GM10847 (cell line): ENCODE data around the gene PDIA4.

ENCODE experiments used
- POLR2A ChIP-seq: IDR thresholded peaks from 2 replicates; pipeline ENCODE4 v1.6.1; 2011; ENCODE audit not compliant: insufficient read length; ENCODE audit errors: extremely low read depth

The PDIA4 gene

DNA sequence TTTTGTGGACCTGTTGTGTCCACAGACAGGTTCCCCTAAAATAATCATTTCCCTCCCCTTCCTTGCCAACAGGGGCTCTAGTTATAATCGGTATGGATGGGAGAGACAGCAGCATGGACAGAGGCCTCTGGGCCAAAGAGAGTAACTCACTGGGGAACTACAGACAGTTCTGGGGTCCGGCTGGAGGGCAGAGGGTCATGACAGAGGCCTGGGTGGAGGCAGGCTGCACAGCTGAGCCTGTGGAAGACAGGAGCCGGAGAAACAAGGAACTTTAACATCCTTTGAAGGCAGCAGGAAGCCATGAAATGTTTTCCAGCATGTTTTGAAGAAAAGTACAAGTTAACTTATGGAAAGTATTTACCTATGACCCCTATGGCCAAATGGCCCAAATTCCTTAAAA, 68.6 kb downstream of the PDIA4 start:
- TF ChIP-seq POLR2A, result no peak

DNA sequence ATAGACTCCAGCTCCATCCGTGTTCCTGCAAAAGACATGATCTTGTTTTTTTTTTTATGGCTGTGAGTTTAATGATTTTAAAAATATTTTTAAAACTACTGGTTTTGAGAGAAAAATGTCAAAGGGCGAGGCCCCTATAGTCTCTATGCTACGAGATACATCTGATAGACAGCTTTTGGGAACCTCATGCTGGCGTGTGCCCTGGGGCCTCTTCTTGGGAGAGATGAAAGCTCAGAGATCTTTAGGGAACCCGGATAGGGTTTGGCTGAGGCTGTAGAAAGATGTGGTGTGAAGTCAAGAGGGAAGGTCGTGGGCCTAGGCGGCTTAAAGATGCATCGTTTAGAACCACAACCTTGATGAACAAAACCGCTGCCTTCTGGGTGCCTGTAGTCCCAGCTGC, 70.2 kb downstream of the PDIA4 start:
- TF ChIP-seq POLR2A, result no peak

DNA sequence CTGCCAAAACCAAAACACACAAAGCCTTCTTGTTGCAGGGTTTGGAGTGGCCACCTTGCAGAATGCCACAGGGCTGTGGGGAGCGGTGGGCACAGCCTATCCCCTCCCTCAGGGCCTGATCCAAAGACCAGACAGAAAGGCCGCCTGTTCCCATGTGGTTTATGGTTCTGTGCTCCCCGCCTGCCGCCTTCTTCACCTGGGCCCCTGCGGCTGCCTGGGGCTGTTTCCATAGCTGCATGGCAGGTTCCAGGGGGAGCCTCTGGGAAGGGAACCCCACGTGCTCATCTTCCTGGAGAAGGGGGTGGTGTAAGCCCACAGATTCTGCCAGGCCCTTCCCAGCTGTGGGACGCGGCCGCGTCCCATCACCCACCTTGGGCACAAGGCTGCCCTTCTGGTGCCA, 73.5 kb downstream of the PDIA4 start:
- no peak for TF ChIP-seq POLR2A

DNA sequence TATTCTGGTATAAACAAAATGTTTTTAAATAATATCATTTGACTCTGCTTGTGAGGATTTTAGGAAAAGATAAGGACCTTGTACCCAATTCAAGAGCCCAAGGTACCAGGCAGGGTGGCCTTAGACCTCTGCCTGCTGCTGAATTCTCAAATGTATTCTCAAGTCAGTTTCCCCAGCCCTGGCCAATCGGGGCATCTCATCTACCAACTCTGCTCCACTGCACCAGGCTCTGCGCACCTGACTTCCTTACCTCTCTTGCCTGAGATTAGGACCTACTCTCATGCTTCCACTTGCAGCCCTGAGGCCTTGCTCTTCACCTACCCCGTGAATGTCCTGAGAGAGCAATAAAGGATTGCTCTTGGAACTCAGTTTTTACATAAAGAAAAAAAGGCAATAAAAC, 74.6 kb downstream of the PDIA4 start:
- no peak for TF ChIP-seq POLR2A
